DMS79 (cell line): ENCODE data around the gene CD300H.
"Not testable (repeated sequence)": the region's sequence is repeated elsewhere in the genome, so short reads cannot be mapped to it uniquely, and the experiment has no call there.

ENCODE experiments used
- DNase-seq: peaks from one replicate; lab custom pipeline; 2025; lab: John Stamatoyannopoulos, UW

The CD300H gene

DNA sequence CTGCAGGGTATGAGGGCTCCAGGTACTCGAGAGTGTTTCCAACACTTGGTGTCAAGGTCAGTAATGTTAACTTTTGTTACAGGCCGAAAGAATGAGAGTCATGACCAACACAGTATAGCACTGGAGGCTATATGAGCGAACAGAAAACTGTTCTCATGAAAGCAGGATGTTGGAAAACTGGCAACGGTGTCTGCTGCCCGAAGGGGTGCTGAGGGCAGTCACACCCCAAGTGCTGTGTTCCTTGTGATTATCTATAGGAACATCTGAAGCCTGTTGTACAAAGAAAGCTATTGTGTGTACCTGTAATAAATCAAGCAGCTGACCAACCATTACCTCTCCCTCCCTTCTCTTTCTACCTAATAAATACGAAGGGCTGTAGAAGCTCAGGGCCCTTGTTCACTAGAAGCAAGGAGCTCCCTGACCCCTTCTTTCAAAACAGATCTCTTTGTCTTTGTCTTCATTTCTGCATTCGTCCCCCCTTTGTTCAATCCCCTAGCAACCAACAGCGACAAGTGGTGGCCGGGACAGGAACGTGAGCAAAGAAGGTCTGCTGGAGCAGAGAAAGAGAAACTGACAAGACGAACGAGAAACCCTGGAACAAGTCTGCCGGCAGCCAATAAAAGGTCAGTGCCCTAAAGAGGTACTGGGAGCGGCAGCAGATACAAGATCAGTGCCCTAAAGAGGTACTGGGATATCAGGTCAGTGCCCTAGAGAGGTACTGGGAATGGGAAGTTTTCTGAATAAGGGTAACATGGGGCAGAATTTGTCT, 17.2 kb upstream of the CD300H start:
- no peak for DNase-seq

DNA sequence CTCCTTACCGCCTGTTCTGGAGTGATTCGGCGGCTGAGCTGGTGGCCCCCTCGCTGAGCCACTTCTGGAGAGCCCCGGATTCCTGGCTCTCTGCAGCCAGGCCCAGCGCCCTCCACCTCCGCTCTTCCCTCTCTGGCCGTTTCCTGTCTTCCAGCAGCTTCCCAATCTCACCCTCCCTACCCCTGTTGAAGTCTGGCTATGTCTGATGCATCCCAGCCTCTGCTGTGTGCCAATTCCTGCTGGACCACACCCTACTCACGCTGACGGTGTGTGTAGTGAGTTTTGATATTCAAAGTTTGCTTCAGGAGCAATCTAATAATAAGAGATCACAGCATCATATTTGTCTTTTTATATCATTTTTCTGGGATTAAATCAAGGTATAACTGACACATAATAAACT, 15.3 kb upstream of the CD300H start:
- DNase-seq: no peak

GRCh38 chr17:74579900-74580299, 12.6 kb upstream of the CD300H start:
- no peak for DNase-seq

DNA sequence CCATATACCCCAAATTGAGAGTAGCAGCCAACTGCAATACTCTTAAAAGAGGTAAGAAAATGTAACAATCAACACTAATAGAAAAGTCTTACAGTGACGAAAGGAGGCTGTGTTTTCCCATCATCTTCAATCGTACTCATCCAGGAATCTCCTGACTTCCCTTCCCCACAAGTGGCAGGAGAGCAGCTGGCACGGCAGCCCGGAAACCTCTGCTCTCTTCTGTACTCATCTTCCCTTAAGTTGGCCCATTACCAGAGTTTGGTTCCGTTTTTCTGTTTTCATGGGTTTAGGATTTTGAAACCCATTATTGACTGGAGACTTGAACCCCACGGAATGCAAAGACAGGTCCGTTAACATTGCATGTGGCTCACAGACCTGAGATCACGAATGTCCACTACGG, 11.7 kb upstream of the CD300H start:
- no peak for DNase-seq

- no peak for DNase-seq
These were observed 7.3 kb upstream of the CD300H start for GRCh38 chr17:74574489-74575142.

- DNase-seq: not testable (repeated sequence)
These were observed 6.3 kb upstream of the CD300H start for GRCh38 chr17:74573635-74574034.

DNA sequence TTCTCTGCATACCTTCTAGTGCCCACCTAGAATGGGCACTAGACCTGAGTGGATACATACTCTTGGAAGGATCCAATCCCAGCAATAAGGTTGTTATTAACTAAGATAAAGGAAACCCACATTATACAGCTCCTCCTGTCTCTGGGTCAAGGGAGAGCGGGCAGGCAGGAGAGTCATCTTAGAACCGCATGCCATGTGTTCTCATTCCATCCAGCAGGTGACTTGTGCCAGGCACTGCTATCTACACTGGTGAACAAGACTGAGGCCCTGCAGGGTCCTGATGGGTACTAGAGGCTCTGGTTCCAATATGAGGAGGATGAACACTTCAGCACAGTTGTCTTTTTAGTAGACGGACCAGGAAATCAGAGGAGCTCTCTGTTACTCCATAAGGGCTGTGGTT, 5.9 kb upstream of the CD300H start:
- no peak for DNase-seq

DNA sequence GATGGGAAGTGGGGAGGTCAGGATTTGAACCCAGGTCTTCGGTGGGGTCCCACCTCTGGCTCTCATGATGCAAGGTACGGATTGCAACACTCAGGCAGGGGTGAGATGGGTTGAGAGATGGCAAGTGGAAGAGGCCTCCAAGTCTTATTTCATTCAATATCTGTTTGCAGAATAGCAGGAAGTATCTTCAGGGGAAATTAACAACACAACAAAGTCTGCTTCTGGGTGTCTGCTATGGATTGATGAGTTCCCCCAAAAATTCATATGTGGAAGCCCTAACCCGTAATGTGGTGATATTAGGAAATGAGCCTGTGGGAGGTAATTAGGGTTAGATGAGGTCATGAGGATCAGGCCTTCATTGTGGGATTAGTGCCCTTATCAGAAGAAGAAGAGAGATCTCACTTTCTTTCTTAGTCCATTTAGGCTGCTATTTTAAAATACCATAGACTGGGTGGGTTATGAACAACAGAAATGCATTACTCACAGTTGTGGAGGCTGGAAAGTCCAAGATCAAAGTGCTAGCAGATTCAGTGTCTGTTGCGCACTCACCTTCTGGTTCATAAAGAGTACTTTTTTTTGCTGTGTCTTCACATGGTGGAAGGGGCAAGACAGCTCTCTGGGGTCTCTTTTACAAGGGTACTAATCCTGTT, 4.4 kb upstream of the CD300H start:
- no peak for DNase-seq

DNA sequence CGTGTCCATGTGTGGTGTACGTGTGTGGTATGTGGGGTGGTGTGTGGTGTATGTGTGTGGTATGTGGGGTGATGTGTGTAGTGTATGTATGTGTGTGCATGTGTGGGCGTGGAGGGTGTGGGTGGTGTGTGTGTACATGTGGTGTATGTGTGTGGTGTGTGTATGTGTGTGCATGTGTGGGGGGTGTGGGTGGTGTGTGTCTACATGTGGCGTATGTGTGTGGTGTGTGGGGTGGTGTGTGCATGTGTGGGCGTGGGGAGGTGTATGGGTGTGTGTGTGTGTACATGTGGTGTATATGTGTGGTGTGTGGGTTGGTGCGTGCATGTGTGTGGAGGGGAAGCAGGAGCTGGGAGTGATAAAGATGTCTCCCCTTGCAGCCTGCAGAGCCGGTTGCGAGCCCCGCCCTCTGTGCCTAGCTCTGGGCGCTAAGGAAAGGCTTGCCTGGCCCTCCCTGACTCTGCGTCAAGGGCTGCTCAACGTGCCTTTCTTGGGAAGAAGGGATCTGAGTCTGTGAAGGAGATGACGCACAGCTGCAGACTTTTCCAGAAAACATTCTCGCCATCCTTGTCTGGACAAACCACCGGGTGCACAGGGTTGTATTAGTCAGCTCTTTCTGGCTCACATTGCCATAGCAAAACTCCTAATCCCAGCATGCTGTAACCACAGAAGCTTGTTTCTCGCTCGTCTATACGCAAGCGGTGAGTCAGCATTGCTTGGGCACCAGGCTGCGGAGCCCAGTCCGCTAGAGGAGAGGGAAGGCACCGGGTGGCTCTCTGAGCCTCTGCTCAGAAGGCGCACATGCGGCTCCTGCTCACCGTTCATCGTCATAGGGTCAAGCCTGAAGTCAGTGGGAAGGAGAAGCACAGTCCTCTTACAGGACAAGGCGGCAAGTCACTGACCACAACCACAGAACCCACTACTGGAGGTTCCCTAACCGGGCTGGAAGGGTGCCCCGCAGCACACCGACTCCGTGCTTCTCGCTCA, 2.0 kb upstream of the CD300H start:
- DNase-seq: no peak

GRCh38 chr17:74568106-74568873, 981 bp upstream of the CD300H start:
- DNase-seq: no peak

DNA sequence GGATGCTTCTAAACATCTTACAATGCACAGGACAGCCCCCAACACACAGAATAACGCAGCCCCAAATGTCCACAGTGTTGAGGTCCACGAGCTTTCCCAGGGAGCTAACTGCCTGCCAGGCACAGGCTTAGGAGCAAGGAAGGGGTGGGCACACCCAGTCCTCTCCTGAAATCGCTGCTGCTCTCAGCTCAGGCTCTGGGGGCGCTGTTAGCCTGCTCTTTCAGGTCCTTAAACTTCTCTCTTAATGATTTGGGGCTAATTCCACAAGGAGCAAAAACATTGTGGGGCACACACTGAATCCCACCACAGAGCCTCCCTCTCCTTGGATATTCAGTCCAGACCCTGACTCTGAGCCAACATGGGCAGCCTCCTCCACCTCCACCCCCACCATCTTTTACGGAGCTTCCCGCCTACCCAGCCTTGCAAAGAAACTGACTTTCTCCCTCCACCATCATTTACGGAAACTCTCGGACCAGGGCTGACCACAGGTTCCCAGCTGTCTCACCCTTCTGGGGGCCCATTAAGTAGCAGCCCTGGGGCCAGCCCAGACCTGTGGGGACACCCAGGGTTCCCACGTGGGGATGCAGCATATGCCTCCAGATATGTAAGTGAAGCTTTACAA, 1.1 kb downstream of the CD300H start:
- no peak for DNase-seq

DNA sequence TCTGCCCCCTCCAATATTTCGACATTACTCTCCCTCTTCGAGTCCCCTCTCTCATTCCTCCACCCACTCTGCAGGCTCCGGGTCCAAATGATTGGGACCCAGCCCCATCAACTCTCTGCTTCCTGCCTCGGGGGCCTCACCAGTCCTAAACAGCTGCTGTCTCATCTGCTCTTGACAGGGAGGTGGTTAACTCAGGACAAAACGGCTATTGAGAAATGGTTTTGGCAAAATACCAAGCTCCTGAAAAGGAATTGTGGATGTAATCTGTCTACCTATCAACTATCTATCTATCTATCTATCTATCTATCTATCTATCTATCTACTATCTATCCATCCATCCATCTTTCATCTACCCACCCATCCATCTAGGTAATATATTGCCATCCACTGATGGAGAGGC, 2.2 kb downstream of the CD300H start:
- DNase-seq: no peak

DNA sequence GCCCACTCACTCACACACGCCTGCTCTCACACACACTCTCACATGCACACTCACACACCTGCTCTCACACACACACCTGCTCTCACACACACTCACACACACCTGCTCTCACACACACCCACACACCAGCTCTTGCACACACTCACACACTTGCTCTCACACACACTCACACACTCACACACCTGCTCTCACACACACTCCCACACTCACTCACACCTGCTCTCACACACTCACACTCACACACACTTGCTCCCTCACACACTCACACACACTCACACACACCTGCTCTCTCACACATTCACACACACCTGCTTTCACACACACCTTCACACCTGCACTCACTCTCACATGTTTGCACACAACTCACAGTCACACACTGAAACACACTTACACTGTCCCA, 4.0 kb downstream of the CD300H start:
- no peak for DNase-seq

DNA sequence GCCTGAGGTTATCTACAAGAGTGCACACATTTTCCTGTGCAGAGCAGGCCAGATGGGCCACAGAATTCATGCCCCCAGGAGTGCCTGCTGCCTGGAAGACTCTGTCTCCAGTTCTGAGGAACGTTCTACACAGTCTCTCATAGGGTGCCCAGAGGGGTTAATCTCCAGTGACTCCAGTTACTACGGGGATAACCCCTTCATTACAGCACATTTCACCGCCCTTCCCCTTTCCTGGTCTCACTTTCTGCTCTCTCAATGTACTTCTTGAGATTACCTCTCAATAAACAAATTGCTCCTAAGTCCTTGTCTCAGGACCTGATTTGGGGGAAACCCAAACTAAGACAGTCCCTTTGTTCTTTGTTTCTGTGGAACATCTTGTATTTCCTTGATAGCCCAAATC, 5.7 kb downstream of the CD300H start:
- DNase-seq: no peak

DNA sequence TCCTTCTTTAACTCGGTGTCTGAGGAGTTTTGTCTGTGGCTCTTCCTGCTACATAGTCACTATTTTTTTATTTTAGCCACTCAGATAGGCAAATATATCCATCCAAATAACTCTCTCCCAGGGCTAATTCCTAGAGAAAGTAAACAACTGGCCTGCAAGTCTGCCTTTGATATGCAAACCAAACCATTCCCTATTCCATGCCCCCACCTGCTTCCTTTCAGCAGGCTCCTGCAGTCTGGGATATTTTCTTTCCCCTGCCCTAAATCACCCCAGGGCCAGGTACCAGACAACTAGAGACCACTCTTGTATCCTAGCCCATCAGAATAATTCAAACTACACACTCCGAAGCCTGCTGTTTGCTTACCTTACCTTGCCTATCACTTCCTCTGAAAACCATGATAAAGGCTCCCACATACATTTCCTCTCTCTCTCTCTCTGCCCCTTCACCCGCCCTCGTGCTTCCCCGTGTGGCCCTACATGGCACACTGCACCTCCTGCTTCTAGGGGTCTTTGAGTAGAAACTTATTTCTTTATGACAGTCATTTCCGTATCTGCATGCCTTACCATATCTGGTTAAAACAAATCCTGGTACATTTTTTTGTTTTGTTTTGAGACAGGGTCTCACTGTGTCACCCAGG, 8.3 kb downstream of the CD300H start:
- no peak for DNase-seq

DNA sequence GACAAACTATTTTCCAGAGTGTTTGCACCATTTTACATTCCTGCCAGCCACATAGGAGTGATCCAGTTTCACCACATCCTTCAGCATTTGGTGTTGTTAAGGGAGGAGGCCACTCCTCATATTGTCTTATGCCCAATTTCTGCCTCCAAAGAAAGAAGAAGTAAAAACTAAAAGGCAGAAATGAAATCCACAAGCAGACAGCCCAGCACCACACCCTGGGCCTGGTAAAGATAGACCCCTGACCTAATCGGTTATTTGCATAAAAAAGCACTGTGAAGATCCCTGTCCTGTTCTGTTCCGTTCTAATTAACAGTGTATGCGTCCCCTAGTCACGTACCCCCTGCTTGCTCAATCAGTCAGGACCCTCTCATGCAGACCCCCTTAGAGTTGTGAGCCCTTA, 8.9 kb downstream of the CD300H start:
- DNase-seq: not testable (repeated sequence)

DNA sequence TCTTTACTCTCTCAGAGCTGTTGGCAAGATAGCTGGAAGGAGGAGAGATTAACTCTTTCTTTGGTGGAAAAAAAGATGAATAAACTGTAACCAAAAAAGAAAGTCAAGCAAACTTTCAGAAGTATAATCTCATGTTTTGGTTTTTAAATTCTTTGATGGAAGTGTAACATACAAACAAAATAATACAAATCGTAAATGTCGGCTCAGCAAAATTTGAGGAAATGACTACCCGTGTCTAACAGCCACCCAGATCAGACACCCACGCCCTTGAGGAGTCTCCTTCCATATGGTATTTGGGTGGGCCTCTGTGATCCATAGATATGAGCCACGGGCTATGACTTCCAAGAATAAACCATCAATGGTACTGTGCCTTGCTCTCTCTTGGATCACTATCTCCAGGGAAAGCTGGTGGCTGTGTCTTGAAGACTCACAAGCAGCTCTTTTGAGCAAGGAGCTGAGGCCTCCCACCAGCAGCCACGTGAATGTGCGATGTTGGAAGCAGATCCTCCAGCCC, 11.8 kb downstream of the CD300H start:
- DNase-seq: no peak

DNA sequence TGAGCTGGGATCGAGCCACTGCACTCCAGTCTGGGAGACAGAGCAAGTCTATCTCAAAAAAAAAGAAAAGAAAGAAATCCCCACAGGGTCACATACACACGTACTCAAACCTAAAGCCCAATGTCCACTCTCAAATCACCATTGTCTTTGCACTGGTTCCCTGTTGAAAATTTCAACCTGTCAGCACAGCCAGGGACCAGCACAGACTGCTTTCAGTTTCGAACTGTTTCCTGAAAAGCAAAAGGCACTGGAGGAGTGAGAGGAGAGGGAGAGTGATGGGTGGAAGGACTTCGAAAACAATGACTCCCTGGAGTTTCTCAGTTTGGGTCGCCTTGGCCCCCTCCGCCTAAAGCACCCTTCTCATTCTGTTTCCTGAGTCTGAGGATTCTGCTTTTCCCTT, 12.4 kb downstream of the CD300H start:
- no peak for DNase-seq

GRCh38 chr17:74552037-74552436, 15.3 kb downstream of the CD300H start:
- no peak for DNase-seq

DNA sequence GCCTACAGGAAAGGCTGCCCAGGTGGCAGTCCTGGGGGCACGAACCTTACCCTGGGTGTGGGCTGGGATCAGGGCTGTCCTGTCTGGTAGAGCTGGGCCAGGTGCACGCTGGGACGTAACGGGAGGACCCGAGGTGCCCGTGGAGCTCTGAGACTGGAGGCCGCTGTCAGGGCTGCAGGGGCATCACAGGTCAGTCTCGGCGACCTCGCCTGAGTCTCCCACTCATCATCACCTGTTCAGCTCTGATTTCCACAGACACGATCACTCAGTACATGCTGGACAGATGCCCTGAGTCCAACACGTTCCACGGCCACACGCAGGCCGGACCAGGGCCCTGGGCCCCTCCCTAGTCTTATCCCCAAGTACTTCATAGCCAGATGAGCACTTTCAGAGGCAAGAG, 16.7 kb downstream of the CD300H start:
- DNase-seq: no peak
